ENCODE data around the gene AFMID.

AFMID gene

DNA sequence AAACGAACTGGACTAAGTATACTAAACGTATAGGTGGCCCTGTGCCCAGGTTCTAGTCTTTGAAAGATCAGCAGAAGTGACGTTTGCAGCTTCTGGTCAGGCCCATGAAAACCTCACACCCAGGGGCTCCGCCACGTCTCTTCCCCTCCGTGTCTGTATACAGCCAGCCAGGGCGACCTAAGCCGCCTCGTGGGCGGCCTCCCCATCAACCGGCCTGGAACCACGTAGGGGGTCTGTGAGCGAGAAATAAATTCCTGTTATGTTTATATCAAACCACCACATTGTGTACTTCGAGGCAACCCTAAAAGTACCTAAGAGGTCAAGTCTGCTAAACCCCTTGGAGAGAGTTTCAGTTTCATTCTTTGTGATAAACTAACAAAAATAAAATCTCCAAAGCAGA, 7.1 kb upstream of the AFMID start:
- no peak for DNase-seq

DNA sequence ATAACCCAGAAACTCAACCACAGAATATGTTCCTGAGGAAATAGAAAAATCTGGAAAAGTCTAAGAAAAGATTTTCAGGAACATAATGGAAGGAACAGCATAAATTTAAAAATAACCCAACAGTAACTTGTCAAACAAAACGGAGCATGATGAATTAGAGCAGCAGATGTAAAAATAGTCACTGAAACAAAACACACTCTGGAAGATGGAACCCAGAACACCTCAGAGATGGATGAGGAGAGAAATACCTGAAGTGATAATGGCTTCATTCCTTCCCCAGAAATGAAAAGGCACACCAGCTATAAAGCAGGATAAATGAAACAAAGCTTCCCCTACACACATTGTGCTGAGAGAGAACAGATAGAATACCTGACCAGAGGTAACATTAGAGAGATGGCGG, 6.7 kb upstream of the AFMID start:
- DNase-seq, result no peak

GRCh38 chr17:78182504-78182903, 4.7 kb upstream of the AFMID start:
- no peak for DNase-seq

- no peak for DNase-seq
Observed at GRCh38 chr17:78183916-78184315, 3.2 kb upstream of the AFMID start.

DNA sequence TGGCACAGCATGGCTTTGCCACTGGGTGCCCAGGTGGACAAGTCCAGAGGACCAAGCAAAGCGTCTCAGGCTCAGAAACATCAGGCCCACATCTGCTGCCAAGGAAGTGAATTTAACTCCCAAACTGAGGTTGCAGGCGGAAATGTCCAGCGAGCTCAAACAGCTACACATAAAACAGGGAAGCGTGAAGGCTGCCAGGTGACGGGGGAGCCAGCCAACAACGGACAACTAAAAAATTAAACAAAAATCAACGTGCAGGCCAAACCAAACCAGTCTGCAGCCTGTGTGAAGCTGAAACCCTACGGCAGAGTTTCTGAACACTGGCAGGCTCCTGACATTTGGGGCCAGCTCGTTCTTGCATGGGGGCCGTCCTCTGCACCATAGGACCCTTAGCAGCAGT, 2.8 kb upstream of the AFMID start:
- no peak for DNase-seq

- DNase-seq, result no peak
Observed at GRCh38 chr17:78184868-78185267, 2.3 kb upstream of the AFMID start.

- DNase-seq, result no peak
Observed at GRCh38 chr17:78185981-78186691, 1.0 kb upstream of the AFMID start.

DNA sequence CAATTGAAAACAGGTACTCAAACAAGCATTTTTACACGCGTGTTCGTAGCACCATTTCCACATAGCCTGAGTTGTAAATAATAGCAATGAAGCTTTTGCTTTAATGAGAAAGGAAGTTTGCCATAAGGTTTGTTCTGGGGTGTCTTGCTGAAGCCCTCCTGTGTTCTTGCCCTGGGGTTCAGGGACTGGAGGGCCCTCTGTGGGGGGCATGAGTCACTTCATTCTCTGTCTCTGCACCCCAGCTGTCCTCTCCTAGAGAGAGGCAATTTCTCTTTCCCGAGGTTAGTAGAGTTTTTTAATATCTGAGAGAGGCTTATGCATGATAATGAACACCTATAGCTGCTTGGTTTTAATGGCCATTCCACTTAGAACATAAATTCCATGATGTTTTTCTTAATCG, 9.6 kb downstream of the AFMID start:
- DNase-seq, result no peak

GRCh38 chr17:78197147-78197832, 10.1 kb downstream of the AFMID start:
- DNase-seq, result no peak

DNA sequence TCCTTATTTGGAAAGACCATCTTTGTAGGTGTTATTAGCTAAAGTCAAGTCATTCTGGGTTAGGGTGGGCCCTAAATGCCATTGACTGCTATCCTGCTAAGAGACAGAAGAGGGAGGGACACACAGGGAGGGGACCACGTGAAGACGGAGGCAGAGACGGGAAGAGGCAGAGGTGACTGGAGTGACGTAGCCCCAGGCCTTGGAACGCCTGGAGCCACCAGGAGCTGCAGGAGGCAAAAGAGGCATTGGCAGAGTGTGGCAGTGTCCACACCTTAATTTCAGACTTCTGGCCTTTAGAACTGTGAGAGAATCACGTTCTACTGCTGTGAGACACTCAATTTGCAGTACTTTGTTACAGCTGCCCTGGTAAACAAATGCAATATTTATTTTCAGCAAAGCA, 13.3 kb downstream of the AFMID start:
- DNase-seq, result no peak

GRCh38 chr17:78202666-78203065, 15.5 kb downstream of the AFMID start:
- no peak for DNase-seq

GRCh38 chr17:78204387-78205123, 17.4 kb downstream of the AFMID start:
- no peak for DNase-seq

DNA sequence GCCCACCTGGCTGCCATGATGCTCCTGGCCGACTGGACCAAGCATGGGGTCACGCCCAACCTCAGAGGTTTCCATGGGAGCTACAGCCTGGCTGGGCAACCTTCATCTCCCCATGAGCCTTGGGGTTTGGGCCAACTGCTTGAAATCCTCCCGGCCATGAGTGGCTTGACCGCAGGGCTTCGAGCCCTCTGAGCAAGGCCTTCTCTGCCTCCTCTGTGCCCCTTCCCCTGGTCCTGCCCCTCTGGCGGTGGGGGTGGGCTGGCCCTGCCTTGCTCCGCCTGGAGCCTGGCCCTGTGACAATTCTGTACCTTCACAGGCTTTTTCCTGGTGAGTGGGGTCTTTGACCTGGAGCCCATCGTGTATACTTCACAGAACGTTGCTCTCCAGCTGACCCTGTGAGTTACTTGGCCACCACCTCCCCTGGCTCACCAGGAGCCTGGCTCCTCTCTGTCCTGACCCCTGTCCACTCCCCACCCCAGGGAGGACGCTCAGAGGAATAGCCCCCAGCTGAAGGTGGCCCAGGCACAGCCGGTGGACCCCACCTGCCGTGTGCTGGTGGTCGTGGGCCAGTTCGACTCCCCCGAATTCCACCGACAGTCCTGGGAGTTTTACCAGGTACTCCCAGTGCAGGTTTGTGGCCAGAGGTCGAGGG, 18.1 kb downstream of the AFMID start:
- no peak for DNase-seq

GRCh38 chr17:78206298-78206697, 19.1 kb downstream of the AFMID start:
- no peak for DNase-seq

DNA sequence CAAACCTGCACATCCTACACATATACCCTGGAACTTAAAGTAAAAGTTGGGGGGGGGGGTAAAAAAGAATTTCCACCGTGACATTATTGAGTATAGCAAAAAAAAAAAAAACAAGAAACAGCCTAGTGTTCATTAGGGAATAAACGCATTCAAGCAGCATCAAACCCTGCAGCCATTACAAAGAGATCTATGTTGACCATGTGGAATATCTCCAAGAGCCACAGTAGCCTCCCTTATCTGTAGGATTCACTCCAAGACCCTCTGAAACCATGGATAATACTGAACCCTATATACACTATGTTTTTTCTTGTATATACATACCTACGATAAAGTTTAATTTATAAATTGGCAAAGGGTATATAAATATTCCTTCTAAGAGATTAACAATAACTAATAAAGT, 21.3 kb downstream of the AFMID start:
- DNase-seq, result no peak

DNA sequence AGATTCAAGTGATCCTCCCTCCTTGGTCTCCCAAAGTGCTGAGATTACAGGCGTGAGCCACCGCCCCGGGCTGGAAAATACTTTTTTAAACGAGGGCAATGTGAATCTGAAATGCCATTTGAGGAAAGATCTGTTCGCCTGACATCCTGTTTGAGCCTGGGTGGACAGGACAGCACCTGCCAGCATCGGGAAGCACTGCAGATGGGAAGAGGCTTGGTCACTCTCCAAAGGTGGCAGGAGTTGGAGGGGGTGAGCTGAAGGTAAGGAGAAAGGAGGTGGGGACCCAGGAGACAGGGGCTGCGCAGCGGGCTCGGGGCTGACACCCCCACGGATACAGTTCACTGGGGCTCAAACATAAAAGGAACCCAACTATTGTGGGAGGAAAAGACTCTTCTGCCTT, 22.9 kb downstream of the AFMID start:
- no peak for DNase-seq

DNA sequence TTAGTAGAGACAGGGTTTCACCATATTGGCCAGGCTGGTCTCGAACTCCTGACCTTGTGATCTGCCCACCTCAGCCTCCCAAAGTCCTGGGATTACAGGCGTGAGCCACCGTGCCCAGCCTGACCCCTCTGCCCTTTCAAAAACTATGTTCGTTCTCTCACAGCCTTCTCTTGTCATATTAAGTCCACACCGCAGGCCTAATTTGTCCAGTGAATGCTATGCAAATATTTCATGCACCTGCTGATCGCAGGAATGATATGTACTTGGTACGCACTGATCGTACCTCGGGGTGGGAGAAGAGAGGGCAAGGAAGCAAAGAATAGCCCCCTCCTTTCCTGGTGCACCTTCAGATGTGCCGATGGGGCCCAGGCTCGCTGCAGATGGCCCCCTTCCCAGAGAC, 23.9 kb downstream of the AFMID start:
- no peak for DNase-seq

DNA sequence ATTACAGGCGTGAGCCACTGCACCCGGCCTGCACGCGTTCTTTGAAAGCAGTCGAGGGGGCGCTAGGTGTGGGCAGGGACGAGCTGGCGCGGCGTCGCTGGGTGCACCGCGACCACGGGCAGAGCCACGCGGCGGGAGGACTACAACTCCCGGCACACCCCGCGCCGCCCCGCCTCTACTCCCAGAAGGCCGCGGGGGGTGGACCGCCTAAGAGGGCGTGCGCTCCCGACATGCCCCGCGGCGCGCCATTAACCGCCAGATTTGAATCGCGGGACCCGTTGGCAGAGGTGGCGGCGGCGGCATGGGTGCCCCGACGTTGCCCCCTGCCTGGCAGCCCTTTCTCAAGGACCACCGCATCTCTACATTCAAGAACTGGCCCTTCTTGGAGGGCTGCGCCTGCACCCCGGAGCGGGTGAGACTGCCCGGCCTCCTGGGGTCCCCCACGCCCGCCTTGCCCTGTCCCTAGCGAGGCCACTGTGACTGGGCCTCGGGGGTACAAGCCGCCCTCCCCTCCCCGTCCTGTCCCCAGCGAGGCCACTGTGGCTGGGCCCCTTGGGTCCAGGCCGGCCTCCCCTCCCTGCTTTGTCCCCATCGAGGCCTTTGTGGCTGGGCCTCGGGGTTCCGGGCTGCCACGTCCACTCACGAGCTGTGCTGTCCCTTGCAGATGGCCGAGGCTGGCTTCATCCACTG, 27.0 kb downstream of the AFMID start, which contains the start of gene BIRC5:
BIRC5 (plus strand) TSS at position 238 of the 690 bp plus-strand sequence; CDS start at position 302, 64 bp downstream.
- peak; percentile 46 for DNase-seq

- no peak for DNase-seq
Observed at GRCh38 chr17:78214706-78215061, 27.5 kb downstream of the AFMID start.

DNA sequence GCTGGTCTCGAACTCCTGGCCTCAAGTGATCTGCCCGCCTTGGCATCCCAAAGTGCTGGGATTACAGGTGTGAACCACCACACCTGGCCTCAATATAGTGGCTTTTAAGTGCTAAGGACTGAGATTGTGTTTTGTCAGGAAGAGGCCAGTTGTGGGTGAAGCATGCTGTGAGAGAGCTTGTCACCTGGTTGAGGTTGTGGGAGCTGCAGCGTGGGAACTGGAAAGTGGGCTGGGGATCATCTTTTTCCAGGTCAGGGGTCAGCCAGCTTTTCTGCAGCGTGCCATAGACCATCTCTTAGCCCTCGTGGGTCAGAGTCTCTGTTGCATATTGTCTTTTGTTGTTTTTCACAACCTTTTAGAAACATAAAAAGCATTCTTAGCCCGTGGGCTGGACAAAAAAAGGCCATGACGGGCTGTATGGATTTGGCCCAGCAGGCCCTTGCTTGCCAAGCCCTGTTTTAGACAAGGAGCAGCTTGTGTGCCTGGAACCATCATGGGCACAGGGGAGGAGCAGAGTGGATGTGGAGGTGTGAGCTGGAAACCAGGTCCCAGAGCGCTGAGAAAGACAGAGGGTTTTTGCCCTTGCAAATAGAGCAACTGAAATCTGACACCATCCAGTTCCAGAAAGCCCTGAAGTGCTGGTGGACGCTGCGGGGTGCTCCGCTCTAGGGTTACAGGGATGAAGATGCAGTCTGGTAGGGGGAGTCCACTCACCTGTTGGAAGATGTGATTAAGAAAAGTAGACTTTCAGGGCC, 32.4 kb downstream of the AFMID start:
- no peak for DNase-seq

DNA sequence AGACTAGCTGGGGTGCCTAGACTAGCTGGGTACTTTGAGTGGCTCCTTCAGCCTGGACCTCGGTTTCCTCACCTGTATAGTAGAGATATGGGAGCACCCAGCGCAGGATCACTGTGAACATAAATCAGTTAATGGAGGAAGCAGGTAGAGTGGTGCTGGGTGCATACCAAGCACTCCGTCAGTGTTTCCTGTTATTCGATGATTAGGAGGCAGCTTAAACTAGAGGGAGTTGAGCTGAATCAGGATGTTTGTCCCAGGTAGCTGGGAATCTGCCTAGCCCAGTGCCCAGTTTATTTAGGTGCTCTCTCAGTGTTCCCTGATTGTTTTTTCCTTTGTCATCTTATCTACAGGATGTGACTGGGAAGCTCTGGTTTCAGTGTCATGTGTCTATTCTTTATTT, 35.9 kb downstream of the AFMID start:
- DNase-seq, result no peak

DNA sequence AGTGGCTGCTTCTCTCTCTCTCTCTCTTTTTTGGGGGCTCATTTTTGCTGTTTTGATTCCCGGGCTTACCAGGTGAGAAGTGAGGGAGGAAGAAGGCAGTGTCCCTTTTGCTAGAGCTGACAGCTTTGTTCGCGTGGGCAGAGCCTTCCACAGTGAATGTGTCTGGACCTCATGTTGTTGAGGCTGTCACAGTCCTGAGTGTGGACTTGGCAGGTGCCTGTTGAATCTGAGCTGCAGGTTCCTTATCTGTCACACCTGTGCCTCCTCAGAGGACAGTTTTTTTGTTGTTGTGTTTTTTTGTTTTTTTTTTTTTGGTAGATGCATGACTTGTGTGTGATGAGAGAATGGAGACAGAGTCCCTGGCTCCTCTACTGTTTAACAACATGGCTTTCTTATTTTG, 36.6 kb downstream of the AFMID start:
- no peak for DNase-seq
